Subcutaneous adipose tissue (tissue), 4 donors: ENCODE data around the gene TNFRSF12A. TPM values are rescaled to one million over a fixed set of nuclear protein-coding genes. Genes with fewer than 3 reads are reported as not detected.

Source experiments
- total RNA-seq, 4 donors: library from RNA; depleted of rRNA; stranded (reverse); fragments of >200 nt; gene quantifications; one replicate each; pipeline ENCODE4 v1.1.0, GENCODE V29; 2016
- TF ChIP-seq, protein P1 (sequence below): fragments of 450-650 bp; IDR thresholded peaks from one replicate; pipeline ENCODE4 v1.5.1; 2016; ENCODE audit warnings: low read depth, mild to moderate bottlenecking, control low read depth, antibody characterized with exemption, moderate library complexity

The TNFRSF12A gene
- total RNA-seq, 4 donors from 2014 or later: 8.1 to 20.7 (median 13.5) TPM

DNA sequence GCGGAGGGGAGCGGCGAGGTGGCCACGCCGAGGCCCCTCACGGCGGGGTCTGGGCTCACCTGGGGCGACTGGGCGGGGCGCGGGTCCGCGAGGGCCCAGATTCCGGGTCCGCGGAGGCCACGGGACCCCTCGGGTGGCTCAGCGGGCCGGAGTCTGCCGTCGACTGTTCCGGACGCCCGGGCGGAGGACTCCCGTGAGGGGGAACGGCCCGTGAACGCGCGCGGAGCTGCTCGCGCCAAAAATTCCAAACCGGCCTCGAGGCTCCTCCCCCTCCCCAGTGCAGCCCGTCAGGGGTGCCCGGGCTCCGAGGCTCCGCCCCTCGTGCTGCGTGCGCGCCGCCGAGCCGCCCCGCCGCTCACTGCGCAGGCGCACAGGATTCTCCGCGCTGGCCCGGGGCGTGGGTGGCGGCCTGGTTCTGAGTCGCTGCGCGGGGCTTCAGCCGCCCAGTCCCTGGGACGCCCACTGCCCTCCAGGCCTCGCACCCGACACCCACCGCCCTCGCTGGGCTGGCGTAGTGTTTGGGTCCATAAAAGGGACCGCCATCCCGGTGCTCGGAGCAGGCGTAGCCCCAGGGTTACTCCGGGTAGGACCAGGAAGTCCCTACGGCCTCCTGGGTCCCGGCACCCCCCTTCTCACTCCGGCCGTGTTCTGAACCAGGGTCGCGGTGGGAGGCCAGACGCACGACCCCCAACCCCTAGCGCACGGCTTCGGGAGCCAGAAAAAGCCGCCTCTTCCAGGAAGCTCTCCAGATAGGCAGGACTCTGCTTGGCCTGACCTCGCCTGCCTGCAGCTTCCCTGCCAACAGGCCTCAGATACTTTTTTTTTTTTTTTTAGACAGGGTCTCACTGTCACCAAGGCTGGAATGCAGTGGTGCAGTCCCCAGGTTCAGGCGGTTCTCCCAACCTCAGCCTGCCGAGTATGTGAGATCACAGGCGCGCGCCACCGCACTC is 39.7 kb upstream of the TNFRSF12A start, which contains the start of gene PKMYT1:
Gene PKMYT1, minus strand, starts transcription at position 220 of the 950 bp plus-strand sequence. CDS start 789 bp downstream, outside the sequence.
- TF ChIP-seq, protein P1, sequence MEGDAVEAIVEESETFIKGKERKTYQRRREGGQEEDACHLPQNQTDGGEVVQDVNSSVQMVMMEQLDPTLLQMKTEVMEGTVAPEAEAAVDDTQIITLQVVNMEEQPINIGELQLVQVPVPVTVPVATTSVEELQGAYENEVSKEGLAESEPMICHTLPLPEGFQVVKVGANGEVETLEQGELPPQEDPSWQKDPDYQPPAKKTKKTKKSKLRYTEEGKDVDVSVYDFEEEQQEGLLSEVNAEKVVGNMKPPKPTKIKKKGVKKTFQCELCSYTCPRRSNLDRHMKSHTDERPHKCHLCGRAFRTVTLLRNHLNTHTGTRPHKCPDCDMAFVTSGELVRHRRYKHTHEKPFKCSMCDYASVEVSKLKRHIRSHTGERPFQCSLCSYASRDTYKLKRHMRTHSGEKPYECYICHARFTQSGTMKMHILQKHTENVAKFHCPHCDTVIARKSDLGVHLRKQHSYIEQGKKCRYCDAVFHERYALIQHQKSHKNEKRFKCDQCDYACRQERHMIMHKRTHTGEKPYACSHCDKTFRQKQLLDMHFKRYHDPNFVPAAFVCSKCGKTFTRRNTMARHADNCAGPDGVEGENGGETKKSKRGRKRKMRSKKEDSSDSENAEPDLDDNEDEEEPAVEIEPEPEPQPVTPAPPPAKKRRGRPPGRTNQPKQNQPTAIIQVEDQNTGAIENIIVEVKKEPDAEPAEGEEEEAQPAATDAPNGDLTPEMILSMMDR: no peak

DNA sequence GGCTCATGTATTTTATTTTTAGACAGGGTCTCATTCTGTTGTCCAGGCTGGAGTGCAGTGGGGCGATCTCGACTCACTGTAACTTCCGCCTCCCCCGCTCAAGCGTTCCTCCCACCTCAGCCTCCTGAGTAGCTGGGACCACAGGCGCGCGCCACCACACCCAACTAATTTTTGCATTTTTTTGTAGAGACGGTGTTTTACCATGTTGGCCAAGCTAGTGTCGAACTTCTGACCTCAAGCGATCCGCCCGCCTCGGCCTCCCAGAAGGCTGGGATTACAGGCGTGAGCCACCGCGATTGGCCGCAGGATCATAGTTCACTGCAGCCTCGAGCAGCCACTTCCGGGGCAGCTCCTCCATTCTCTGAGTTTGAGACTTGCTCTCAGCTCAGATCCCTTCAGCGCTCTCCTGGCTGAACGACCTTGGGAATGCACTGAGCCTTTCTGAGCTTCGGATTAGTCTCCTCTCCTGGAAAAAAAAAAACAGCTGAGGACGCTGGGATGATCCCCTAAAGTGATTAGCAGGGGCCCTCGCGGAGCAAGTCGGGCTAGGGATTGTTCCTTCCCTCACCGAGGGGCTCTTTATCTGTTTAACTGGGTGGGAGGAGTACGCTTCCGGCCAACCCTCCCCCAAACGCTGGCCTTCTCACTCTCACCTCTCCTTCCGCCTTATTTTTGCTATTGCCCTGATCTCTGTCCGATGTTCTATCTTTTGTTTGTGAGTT is 38.8 kb upstream of the TNFRSF12A start:
- TF ChIP-seq, protein P1: no peak

DNA sequence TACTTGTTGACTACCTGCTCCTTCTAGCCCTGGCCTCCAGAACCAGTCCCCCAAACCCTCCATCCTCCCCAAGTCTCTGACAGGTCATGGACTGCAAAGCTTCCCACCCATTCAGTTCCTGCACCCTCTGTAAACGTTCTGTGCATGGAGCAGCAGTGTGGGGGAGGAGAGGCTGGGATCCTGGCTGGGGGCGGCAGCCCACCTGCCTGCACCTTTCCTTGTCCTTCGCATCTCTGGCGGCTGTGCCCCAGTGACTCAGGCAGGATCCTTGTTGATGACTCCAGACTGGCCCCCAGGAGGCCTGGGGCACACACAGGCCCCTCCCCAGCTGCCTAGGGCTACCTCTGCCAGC is 38.3 kb upstream of the TNFRSF12A start:
- TF ChIP-seq, protein P1: no peak

DNA sequence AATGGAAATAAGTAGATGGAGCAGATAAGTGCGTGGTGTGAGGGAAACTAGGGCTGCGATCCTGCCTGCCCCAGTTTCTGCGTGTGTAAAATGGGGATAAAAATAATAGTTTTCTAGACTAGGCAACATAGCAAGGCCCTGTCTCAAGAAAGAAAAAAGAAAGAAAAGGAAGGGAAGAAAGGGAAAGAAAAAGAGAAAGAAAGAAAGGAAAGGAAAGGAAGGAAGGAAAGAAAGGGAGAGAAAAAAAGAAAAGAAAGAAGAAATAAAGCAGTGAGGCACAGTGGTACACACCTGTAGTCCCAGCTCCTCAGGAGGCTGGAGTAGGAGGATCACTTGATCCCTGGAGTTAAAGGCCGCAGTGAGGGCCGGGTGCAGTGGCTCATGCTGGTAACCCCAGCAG is 37.8 kb upstream of the TNFRSF12A start:
- TF ChIP-seq, protein P1: no peak

DNA sequence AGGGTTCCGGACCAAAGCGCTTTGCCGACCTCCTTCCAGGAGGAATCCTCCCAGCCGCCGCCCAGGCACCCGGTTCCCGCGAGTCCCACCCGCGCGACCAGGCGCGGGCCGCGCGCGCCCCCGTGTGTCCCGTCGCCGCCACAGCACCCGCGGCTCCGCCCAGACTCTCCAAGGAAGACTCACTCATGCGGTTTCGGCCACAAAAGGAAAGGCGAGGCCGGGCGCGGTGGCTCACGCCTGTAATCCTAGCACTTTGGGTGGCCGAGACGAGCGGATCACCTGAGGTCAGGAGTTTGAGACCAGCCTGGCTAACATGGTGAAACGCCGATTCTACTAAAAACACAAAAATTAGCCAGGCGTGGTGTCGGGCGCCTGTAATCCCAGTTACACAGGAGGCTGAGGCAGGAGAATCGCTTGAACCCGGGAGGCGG is 36.4 kb upstream of the TNFRSF12A start:
- TF ChIP-seq, protein P1: no peak

DNA sequence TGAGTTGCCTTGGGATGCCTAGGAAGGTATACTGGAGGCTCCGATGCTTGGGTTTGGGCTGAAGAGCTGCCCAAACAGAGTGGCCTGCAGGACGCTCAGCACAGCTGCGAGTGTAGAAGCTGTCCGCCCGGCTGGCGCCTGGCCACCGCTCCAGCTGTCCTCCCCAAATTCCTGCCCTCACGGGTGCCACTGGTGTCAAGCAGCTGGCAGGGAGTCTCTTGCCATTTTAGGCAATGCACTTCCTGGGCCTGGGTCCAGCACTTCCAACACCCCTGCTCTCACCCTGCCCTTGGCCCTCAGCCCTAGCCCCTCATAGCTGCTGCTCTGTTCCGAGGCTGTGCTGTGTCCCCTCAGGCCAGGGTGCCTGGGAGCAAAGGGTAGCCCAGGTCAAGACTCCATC is 34.7 kb upstream of the TNFRSF12A start:
- TF ChIP-seq, protein P1: no peak

DNA sequence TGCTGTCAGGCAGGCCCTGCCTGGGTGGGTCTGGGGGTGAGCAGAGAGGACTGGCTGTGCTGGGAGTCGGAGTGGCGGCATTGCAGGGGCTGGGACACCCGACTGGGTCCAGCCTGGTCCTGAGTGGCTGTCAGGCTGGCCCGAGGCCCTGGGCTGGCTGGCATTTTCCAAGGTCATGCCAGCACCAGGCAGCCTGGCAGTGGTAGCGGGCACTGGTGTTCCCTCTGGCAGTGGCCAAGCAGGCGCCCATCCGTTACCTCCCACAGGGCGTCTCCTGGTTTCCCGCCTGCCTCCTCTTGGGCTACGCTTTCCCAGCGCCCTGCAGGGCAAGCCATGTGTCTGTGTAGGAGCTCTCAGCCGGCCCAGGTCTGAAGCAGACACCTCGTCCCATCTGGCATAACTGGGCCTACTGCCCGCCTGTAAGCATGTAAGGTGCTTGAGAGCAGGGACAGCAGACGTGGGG is 34.2 kb upstream of the TNFRSF12A start:
- TF ChIP-seq, protein P1: no peak
